HepG2 (cell line): Measurements from ENCODE around the gene TMEM127. TPM values are rescaled to one million over a fixed set of nuclear protein-coding genes. Genes with fewer than 3 reads are reported as not detected.
A peak's percentile ranks its signal among the peaks of the same experiment; 100 is the strongest.

ENCODE experiments used
- CENPT ChIP-seq: sonication (generic); formaldehyde crosslinking; IDR thresholded peaks from 2 replicates; pipeline ENCODE4 v1.8.0; 2022; ENCODE audit warnings: low read depth, mild to moderate bottlenecking, moderate library complexity, missing genetic modification reagents
- ELF1 ChIP-seq: sonication (generic); formaldehyde crosslinking; IDR thresholded peaks from 2 replicates; pipeline ENCODE4 v1.4.0; 2020; ENCODE audit warnings: missing genetic modification reagents
- EZH2 ChIP-seq: conservative IDR thresholded peaks from 2 replicates; pipeline ENCODE4 v1.6.1; 2012; ENCODE audit warnings: mild to moderate bottlenecking, low read depth, low read length, moderate library complexity
- FIP1L1 ChIP-seq: fragments of 200-400 bp; formaldehyde crosslinking; IDR thresholded peaks from 2 replicates; pipeline ENCODE4 v1.6.1; 2018; ENCODE audit warnings: low read depth, mild to moderate bottlenecking, low read length, moderate library complexity, borderline replicate concordance; ENCODE audit not compliant: insufficient read depth
- HIVEP1 ChIP-seq: sonication (generic); formaldehyde crosslinking; IDR thresholded peaks from 2 replicates; pipeline ENCODE4 v1.4.0; 2020; ENCODE audit warnings: mild to moderate bottlenecking, missing genetic modification reagents
- ISX ChIP-seq: sonication (generic); formaldehyde crosslinking; conservative IDR thresholded peaks from 2 replicates; pipeline ENCODE4 v1.5.0; 2020; ENCODE audit warnings: missing genetic modification reagents
- MBD4 ChIP-seq: IDR thresholded peaks from 2 replicates; pipeline ENCODE4 v1.6.1; 2012; ENCODE audit warnings: low read length, inconsistent platforms, borderline replicate concordance
- NR3C1 ChIP-seq: sonication (generic); formaldehyde crosslinking; IDR thresholded peaks from 2 replicates; pipeline ENCODE4 v1.4.0; 2020; ENCODE audit warnings: missing genetic modification reagents
- SPEN ChIP-seq: sonication (generic); formaldehyde crosslinking; IDR thresholded peaks from 2 replicates; pipeline ENCODE4 v1.5.1; 2020; ENCODE audit warnings: low read depth, mild to moderate bottlenecking, missing genetic modification reagents
- SRSF4 ChIP-seq: fragments of 200-400 bp; formaldehyde crosslinking; IDR thresholded peaks from one replicate; pipeline ENCODE4 v1.6.1; 2018; ENCODE audit warnings: mild to moderate bottlenecking, low read depth, low read length, moderate library complexity; ENCODE audit not compliant: poor library complexity, severe bottlenecking
- SSRP1 ChIP-seq: IDR thresholded peaks from 2 replicates; pipeline ENCODE4 v1.6.1; 2016; ENCODE audit warnings: control low read depth
- ZNF251 ChIP-seq: sonication (generic); formaldehyde crosslinking; IDR thresholded peaks from 2 replicates; pipeline ENCODE4 v1.9.0; 2021; ENCODE audit warnings: mild to moderate bottlenecking, missing genetic modification reagents
- ZNF282 ChIP-seq: fragments of 450-650 bp; IDR thresholded peaks from 2 replicates; pipeline ENCODE4 v1.6.1; 2018; ENCODE audit not compliant: partially characterized antibody
- ZNF292 ChIP-seq: sonication (generic); formaldehyde crosslinking; IDR thresholded peaks from 2 replicates; pipeline ENCODE4 v1.8.1; 2022; ENCODE audit warnings: mild to moderate bottlenecking, low read depth, missing genetic modification reagents, borderline replicate concordance
- ZNF383 ChIP-seq: sonication (generic); formaldehyde crosslinking; IDR thresholded peaks from 2 replicates; pipeline ENCODE4 v1.4.0; 2020; ENCODE audit warnings: missing genetic modification reagents, mild to moderate bottlenecking, borderline replicate concordance
- ZNF772 ChIP-seq: sonication (generic); formaldehyde crosslinking; IDR thresholded peaks from 2 replicates; pipeline ENCODE4 v1.5.0; 2020; ENCODE audit warnings: mild to moderate bottlenecking, missing genetic modification reagents
- ZNF83 ChIP-seq: sonication (generic); formaldehyde crosslinking; IDR thresholded peaks from 2 replicates; pipeline ENCODE4 v1.4.0; 2020; ENCODE audit warnings: missing genetic modification reagents, mild to moderate bottlenecking, borderline replicate concordance
- polyA plus RNA-seq, 8 experiments: library from polyadenylated mRNA; depleted of rRNA in 3 of 8; stranded (reverse) in 7 of 8; unstranded in 1 of 8; fragments of >200 nt; fragmentation: Illumina TruSeq in 4 of 8; extraction: Trizol in 4 of 8; gene quantifications; 2 replicates each; pipeline versions ENCODE4 v1.2.1 to v1.2.3, GENCODE V29; 2011 to 2016; ENCODE audit warnings: low read depth in 4 of 8, missing spikeins in 1 of 8, mixed read lengths in 1 of 8; ENCODE audit not compliant: insufficient read depth in 1 of 8
- total RNA-seq, 5 experiments: library from RNA; depleted of rRNA; stranded (reverse); fragments of >200 nt; fragmentation: Illumina TruSeq; extraction: Trizol; gene quantifications; 2 replicates each; pipeline ENCODE4 v1.2.3, GENCODE V29; 2016; ENCODE audit warnings: low read depth in 1 of 5
- TF ChIP-seq, protein P1 (sequence below): sonication (generic); formaldehyde crosslinking; IDR thresholded peaks from 2 replicates; pipeline ENCODE4 v1.8.0; 2022; ENCODE audit warnings: mild to moderate bottlenecking, missing genetic modification reagents
- TF ChIP-seq, protein P2 (sequence below): sonication (generic); formaldehyde crosslinking; IDR thresholded peaks from 2 replicates; pipeline ENCODE4 v1.4.0; 2020; ENCODE audit warnings: missing genetic modification reagents, borderline replicate concordance
- TF ChIP-seq, protein P3 (sequence below): IDR thresholded peaks from 2 replicates; pipeline ENCODE4 v1.6.1; 2016

TMEM127 gene
- total and polyA plus RNA-seq, 2 of the 13 experiments (the other 11 are each of a cell fraction or from before 2014, with no cell fraction given) = 21.5 to 33.9 TPM

DNA sequence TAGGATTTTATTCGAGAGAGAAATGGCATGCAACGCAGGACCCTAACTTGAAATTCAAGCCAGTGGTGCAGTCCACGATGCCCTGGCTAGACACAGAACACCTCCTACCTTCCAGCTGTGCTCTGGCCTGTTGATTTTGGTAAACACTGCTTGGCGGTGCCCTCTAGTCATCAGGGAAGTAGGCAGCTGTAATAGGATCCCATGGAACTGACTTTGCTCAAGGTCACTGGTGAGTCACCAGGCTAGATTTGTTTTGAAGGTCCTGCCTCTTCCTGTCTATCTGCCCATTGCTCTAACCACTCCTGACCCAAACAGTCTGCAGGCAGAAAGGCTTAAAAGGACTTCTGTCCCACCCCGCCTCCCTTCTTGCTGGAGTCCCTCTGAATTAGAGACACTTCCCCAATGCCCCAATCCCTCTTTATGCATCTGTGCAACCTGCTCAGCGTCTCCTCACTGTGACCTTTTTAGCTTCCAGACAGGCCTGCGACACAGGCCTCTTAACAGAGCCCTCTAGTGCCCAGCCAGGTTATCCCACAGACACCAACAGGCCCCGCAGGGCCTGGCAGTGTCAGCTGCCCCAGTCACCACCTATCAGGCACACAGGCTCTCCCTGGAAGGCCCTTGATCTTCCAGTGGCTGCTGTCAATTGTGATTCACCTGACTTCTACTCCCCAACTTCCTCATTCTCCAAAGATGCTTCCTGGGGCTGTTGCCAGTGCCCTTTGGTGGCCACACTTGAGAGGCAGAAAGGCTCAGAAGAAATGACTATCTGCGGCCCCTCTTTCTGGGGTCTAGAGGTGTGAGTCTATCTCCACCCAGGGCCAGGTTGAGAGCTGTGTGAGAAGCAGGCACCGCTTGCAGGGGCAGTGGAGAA is 5.2 kb downstream of the TMEM127 start (continued):
- TF ChIP-seq, protein P1, sequence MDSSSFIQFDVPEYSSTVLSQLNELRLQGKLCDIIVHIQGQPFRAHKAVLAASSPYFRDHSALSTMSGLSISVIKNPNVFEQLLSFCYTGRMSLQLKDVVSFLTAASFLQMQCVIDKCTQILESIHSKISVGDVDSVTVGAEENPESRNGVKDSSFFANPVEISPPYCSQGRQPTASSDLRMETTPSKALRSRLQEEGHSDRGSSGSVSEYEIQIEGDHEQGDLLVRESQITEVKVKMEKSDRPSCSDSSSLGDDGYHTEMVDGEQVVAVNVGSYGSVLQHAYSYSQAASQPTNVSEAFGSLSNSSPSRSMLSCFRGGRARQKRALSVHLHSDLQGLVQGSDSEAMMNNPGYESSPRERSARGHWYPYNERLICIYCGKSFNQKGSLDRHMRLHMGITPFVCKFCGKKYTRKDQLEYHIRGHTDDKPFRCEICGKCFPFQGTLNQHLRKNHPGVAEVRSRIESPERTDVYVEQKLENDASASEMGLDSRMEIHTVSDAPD (CRISPR knock-in tag) = peak; percentile 60
- TF ChIP-seq CENPT (CRISPR knock-in tag) = peak; percentile 45; the same call in 1 of the 2 replicates
- TF ChIP-seq ZNF772 = no peak; the same call in 1 of the 2 replicates
- TF ChIP-seq, protein P2, sequence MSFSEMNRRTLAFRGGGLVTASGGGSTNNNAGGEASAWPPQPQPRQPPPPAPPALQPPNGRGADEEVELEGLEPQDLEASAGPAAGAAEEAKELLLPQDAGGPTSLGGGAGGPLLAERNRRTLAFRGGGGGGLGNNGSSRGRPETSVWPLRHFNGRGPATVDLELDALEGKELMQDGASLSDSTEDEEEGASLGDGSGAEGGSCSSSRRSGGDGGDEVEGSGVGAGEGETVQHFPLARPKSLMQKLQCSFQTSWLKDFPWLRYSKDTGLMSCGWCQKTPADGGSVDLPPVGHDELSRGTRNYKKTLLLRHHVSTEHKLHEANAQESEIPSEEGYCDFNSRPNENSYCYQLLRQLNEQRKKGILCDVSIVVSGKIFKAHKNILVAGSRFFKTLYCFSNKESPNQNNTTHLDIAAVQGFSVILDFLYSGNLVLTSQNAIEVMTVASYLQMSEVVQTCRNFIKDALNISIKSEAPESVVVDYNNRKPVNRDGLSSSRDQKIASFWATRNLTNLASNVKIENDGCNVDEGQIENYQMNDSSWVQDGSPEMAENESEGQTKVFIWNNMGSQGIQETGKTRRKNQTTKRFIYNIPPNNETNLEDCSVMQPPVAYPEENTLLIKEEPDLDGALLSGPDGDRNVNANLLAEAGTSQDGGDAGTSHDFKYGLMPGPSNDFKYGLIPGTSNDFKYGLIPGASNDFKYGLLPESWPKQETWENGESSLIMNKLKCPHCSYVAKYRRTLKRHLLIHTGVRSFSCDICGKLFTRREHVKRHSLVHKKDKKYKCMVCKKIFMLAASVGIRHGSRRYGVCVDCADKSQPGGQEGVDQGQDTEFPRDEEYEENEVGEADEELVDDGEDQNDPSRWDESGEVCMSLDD (CRISPR knock-in tag) = no peak
- no peak for TF ChIP-seq NR3C1 (CRISPR knock-in tag)
- TF ChIP-seq, protein P3, sequence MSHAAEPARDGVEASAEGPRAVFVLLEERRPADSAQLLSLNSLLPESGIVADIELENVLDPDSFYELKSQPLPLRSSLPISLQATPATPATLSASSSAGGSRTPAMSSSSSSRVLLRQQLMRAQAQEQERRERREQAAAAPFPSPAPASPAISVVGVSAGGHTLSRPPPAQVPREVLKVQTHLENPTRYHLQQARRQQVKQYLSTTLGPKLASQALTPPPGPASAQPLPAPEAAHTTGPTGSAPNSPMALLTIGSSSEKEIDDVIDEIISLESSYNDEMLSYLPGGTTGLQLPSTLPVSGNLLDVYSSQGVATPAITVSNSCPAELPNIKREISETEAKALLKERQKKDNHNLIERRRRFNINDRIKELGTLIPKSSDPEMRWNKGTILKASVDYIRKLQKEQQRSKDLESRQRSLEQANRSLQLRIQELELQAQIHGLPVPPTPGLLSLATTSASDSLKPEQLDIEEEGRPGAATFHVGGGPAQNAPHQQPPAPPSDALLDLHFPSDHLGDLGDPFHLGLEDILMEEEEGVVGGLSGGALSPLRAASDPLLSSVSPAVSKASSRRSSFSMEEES (CRISPR knock-in tag) = peak; percentile 89
- TF ChIP-seq ZNF292 (CRISPR knock-in tag) = peak; percentile 93
- TF ChIP-seq SRSF4 = no peak
- TF ChIP-seq ISX (CRISPR knock-in tag) = no peak
- TF ChIP-seq EZH2 = no peak
- no peak for TF ChIP-seq ZNF83 (CRISPR knock-in tag)
- no peak for TF ChIP-seq FIP1L1
- TF ChIP-seq ZNF251 = no peak
- peak; percentile 85 for TF ChIP-seq ELF1
- no peak for TF ChIP-seq ZNF282
- no peak for TF ChIP-seq SSRP1 (CRISPR knock-in tag)
- TF ChIP-seq SPEN (CRISPR knock-in tag) = peak; percentile 86
- TF ChIP-seq ZNF383 = 0 out of 2 replicates have a peak, but pooled peaks have one; percentile 46
- peak; percentile 50; the same call in 1 of the 2 replicates for TF ChIP-seq HIVEP1 (CRISPR knock-in tag)
- no peak for TF ChIP-seq MBD4
